Mucosa of descending colon (tissue), 3 donors: ENCODE data around the gene ASIC1. TPM values are rescaled to one million over a fixed set of nuclear protein-coding genes. Genes with fewer than 3 reads are reported as not detected.

Source experiments
- ATAC-seq: fragments of 200-7000 bp; cut with Tn5 transposase; one replicate; pipeline ENCODE4 v1.9.1; 2020; ENCODE audit warnings: mild to moderate bottlenecking, moderate library complexity
- DNase-seq, 3 donors: peaks; one replicate each; pipeline ENCODE4 v3.0.0-alpha.2; 2020
- H3K36me3 ChIP-seq: fragments of 200-600 bp; one replicate; pipeline ENCODE4 v1.8.0; 2021; ENCODE audit warnings: low read depth, mild to moderate bottlenecking
- H3K4me1 ChIP-seq: fragments of 200-600 bp; one replicate; pipeline ENCODE4 v1.8.0; 2021; ENCODE audit warnings: low read depth, mild to moderate bottlenecking
- H3K4me3 ChIP-seq: fragments of 200-600 bp; one replicate; pipeline ENCODE4 v1.8.0; 2021; ENCODE audit warnings: mild to moderate bottlenecking
- H3K9me3 ChIP-seq: fragments of 200-600 bp; one replicate; pipeline ENCODE4 v1.8.0; 2021; ENCODE audit warnings: mild to moderate bottlenecking
- intact Hi-C, 2 donors: fragments of 100-400 bp; cut with DNase I in 1 of 2; cut with micrococcal nuclease in 1 of 2; formaldehyde crosslinking; loops; one replicate each; pipeline versions ENCODE4 v1.11.0 to v1.11.1; 2022; cut with DNase I, micrococcal nuclease
- total RNA-seq, 3 donors: library from RNA; stranded (reverse); fragmentation: NEBNext Ultra II Directional in 2 of 3; extraction: Animal tissue kit (Norgen Biotek cat#: 25700) in 2 of 3; gene quantifications; one replicate each; pipeline versions ENCODE4 v1.2.1 to v1.2.4, GENCODE V29; 2021 to 2023
- TF ChIP-seq, protein P1 (sequence below): fragments of 200-600 bp; IDR thresholded peaks from one replicate; pipeline ENCODE4 v1.8.0; 2022; ENCODE audit warnings: antibody characterized with exemption, mild to moderate bottlenecking
- donor health status: DM: no; HTN: no; CAD: no; lungs with moderate emphysema.
- donor health status: DM: no; HTN: no; CAD: no.
- donor health status: DM: no; HTN: yes; CAD: no.

The ASIC1 gene
- total RNA-seq, 3 donors from 2014 or later = 0.35 to 9.9 (median 1.7) TPM

DNA sequence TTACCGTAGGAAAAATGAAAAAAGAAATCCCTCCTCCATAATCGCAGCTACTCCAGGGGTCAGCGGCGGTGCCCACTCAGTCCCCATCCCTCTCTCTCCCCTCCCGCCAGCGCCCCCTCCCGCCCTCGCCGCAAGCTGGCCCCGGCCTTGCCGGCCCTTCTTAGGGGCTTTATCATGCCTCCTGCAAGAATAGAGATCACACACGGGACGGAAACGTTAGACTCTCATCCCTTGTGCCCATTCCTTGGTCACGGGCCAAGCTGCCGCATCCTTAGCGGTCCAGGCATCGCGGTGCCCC lies 53.9 kb downstream of the ASIC1 start:
- Histone ChIP-seq H3K4me3 (peak overlapping the region; percentile 80), H3K9me3 (no peaks in the 10 kb centered on the region), H3K4me1 (peaks cover 50% of the 10 kb centered on the region), H3K36me3 (peaks cover 4% of the 10 kb centered on the region)
- intact Hi-C loops = no loop called here
- TF ChIP-seq, protein P1, sequence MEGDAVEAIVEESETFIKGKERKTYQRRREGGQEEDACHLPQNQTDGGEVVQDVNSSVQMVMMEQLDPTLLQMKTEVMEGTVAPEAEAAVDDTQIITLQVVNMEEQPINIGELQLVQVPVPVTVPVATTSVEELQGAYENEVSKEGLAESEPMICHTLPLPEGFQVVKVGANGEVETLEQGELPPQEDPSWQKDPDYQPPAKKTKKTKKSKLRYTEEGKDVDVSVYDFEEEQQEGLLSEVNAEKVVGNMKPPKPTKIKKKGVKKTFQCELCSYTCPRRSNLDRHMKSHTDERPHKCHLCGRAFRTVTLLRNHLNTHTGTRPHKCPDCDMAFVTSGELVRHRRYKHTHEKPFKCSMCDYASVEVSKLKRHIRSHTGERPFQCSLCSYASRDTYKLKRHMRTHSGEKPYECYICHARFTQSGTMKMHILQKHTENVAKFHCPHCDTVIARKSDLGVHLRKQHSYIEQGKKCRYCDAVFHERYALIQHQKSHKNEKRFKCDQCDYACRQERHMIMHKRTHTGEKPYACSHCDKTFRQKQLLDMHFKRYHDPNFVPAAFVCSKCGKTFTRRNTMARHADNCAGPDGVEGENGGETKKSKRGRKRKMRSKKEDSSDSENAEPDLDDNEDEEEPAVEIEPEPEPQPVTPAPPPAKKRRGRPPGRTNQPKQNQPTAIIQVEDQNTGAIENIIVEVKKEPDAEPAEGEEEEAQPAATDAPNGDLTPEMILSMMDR = no peak
- ATAC-seq (no peak), DNase-seq (no peak)

DNA sequence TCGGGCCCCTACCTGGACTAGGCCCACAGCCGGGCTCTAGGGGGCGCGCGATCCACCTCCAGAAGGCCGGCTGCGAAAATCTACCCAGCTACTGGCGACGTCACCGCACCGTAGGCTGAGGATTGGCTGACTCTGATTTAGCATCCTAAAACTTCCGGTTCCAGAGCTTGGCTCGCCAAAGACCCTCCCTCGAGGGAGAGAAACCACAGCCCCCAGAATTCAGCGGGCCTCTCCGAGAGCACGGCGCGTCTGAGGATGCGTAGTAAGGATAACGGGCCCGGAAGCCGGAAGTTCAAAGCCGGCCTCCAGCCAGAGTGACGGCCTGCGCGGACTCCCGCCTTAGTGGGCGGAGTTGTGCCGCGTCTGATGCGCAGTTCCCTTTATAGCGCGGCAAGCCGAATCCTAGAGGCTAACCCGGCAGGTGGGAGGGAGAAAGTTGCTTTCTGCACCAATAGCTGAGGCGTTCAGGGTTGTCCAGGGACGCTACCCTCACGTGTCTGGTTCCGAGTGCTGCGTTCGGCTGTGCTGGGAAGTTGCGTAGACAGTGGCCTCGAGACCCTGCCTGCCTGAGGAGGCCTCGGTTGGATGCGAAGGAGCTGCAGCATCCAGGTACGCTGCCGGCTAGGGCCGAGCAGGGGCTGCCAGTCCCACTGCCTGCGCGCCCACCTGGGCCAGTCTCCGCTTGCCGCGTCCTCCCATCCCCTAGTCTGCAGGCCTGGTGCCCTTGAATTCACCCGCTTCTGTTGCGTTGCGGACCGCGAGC lies 54.5 kb downstream of the ASIC1 start, which contains the start of gene COX14:
COX14 (plus strand) TSS at position 544 of the 763 bp plus-strand sequence. CDS start 7,808 bp downstream, outside the sequence.
- DNase-seq (peak; percentile 98 to 100 (median 99)), ATAC-seq (peak; percentile 84)
- Histone ChIP-seq H3K9me3 (no peaks in the 10 kb centered on the region), H3K4me1 (peaks cover 51% of the 10 kb centered on the region), H3K36me3 (peaks cover 4% of the 10 kb centered on the region), H3K4me3 (peak within 1 kb of the TSS; percentile 80)
- TF ChIP-seq, protein P1 = peak; percentile 95
- intact Hi-C loops = no loop called here

DNA sequence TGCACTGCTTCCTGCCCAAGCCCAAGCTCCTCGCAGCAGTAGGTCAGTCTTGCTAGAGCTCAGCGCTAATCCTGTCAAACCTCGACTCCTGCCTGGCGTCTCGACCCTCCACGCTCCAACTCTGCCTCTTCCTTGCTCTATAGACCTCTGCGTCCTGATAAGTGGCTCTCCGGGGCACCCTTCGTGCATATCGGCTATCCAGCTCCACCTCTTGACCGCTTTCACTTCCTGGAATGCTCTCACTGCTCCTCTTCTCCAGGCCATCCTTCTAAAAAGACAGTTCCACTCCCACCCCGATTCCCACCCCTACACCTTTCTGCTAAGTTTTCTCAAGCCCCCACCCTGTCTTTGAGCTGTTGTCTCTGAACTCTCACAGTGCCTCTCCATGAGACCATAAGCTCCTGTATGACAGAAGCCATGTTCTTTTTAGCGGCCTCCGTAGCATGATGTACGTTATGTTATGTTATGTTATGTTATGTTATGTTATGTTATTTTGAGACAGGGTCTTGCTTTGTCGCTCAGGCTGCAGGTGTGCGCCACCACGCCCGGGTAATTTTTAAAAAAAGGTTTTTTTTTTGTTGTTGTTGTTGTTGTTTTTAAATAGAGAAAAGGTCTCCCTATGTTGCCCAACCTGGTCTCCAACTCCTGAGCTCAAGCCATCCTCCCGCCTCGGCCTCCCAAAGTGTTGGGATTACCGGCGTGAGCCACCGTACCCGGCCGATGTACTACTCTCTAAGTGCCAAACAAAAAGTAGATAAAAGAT lies 55.2 kb downstream of the ASIC1 start:
- peaks cover 56% of the 10 kb centered on the region for H3K4me1 ChIP-seq
- no peaks in the 10 kb centered on the region for H3K9me3 ChIP-seq
- peak overlapping the region; percentile 80 for H3K4me3 ChIP-seq
- intact Hi-C loops = no loop called here
- ATAC-seq (peak; percentile 25), DNase-seq (peak in 1 of 3 donors; percentile 62)
- TF ChIP-seq, protein P1 = no peak
- H3K36me3 ChIP-seq = peaks cover 4% of the 10 kb centered on the region

DNA sequence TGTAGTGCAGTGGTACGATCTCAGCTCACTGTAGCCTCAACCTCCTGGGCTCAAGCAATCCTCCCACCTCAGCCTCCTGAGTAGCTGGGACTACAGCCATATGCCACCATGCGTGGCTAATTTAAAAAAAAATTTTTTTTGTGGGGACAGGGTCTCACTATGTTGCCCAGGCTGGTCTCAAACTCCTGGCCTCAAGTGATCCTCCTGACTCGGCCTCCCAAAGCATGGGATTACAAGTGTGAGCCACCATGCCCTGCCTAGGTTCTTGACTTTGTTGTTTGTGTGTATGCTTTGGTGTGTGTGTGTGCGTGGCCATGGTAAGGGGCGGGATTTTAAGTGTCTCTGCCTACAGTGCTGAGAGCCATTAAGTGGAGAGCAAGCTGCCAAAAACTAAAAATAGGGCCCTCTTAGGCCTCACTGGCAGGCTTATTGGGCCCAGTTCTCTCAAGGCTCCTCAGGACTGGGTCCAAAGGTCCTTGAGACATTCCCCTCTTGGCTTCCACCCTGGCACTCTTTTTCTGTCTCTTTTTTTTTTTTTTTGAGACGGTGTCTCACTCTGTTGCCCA lies 59.7 kb downstream of the ASIC1 start:
- ATAC-seq (no peak), DNase-seq (no peak)
- Histone ChIP-seq H3K36me3 (no peaks in the 10 kb centered on the region), H3K4me1 (peaks cover 45% of the 10 kb centered on the region), H3K9me3 (no peaks in the 10 kb centered on the region), H3K4me3 (no peak overlapping the region)
- TF ChIP-seq, protein P1 = no peak
- intact Hi-C loops = no loop called here

DNA sequence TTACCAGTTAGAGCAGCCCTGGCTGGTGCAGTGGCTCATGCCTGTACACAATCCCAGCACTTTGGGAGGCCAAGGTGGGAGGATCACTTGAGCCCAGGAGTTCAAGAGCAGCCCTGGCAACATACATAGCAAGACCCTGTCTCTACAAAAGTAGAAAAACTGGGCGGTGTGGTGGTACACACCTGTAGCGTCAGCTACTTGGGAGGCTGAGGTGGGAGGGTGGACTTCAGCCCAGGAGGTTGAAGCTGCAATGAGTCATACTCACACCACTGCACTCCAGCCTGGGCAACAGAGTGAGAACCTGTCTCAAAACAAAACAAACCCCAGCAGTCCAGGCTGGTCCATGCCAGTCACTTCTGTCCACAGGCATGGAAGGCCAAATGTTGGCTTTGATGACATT lies 62.0 kb downstream of the ASIC1 start:
- TF ChIP-seq, protein P1 = no peak
- no peak for DNase-seq
- ATAC-seq = peak; percentile 52
- Histone ChIP-seq H3K9me3 (no peaks in the 10 kb centered on the region), H3K4me1 (peaks cover 35% of the 10 kb centered on the region), H3K36me3 (no peaks in the 10 kb centered on the region), H3K4me3 (no peak overlapping the region)
- intact Hi-C loops = no loop called here
